Renal cortical epithelial cell (primary cell): ENCODE results near the gene CGNL1. TPM values are rescaled to one million over a fixed set of nuclear protein-coding genes. Genes with fewer than 3 reads are reported as not detected.

Source experiments
- DNase-seq: peaks from one replicate; pipeline ENCODE4 v3.0.0-alpha.2; 2011; ENCODE audit warnings: low read depth
- total RNA-seq: library from RNA; depleted of rRNA; stranded (reverse); fragments of >200 nt; gene quantifications from 2 replicates; pipeline ENCODE4 v1.2.3, GENCODE V29; 2014

Gene CGNL1
- total RNA-seq, 1 donor from 2014 or later: 57.5 TPM

GRCh38 chr15:57496594-57496945, 120.3 kb downstream of the CGNL1 start:
- no peak for DNase-seq

GRCh38 chr15:57496946-57497869, 120.9 kb downstream of the CGNL1 start:
- DNase-seq: no peak

DNA sequence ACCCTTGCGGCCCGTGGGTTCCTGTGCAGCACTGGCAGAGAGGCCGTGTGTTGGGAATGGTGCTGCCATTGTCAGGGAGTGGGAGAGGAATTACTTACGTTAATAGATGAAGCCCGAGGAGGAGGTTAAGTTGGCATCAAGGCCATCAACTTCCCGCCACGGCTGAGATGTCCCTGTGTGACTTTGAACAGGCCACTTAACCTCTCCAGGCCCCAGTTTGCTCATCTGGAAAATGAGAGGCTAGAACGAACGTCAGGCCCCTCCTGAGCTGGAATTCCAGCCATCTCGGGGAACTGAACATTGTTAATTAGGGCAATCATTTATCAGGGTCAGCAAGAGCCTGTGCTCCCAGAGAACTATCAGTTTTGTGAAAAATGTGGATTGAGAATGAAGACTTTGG, 124.0 kb downstream of the CGNL1 start:
- DNase-seq: peak; percentile 82

GRCh38 chr15:57500979-57501576, 124.8 kb downstream of the CGNL1 start:
- DNase-seq: peak; percentile 75

DNA sequence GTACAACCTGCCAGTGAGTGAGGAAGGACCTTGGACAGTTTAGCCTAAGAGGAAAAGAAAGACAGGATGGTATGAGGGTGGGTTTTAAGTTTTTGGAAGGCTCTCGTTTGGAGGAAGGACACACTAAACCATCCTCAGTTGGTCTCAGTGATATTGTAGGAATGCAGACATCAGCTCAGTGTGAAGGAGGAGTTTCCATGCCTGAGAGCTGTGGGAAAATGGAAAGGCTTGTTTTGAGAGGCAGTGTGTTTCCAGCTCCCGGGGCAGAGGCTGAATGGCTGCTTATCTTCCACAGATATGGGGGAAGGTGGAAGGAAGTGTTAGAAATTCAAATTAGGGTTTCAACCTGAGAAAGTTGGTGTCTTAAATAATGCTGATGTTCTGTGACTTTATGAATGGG, 125.8 kb downstream of the CGNL1 start:
- DNase-seq: no peak

DNA sequence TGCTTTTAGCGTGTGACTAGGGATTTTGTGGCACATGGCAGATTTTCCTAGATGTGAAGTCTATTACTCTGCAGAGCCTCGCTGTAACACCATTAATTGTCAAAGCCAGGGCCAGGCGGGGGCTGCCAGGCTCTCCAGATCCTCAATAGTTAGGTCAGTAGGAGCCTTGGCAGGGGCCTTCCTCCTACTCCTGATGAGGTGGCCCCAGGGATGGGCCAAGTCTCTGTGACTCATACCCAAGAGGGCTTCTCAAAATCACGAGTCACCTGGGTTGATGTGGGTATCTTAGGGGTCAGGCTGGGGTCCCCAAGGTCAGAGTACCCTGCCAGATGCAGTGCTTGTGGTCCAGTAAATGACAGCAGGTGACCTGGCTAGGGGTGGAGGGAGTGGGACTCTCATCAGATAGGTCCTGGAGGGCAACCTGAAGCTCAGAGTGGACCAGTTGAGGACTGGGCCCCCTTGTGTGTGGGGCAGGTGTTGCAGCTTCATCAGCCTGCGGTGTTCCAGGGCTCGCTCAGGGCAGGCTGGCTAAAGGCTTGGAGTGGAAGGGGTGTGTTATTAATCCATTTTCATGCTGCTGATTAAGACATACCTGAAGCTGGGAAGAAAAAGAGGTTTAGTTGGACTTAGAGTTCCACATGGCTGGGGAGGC, 126.9 kb downstream of the CGNL1 start:
- DNase-seq: no peak

DNA sequence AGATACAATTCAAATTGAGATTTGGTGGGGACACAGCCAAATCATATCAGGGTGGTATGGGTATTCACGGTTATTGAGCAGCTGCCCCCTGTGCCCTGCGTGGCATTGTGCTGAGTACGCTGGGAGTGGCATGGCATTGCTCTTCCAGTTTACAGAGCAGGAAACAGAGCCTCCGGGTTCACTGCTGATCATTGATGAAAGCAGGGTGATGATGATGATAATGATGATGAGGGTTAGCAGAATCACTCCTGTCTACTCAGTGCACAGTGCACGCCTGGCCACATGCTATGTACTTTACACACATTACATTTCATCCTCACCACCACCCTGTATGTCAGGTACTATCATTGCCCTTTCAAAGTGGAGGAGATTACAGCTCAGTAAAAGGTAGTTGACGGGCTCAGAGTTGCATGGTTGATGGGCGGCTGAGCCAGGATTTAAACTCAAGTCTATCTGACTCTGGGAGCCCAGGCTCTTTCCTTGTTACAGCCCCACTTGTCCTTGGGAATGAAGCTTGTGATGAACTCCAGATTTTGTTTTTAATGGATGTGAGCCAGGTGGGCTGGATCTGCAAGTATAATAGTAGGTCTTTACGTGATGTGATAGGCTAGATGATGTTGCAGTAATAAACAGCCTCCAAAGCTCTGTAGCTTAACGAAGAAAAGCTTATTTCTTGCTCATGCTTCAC, 127.8 kb downstream of the CGNL1 start:
- DNase-seq: peak; percentile 65

DNA sequence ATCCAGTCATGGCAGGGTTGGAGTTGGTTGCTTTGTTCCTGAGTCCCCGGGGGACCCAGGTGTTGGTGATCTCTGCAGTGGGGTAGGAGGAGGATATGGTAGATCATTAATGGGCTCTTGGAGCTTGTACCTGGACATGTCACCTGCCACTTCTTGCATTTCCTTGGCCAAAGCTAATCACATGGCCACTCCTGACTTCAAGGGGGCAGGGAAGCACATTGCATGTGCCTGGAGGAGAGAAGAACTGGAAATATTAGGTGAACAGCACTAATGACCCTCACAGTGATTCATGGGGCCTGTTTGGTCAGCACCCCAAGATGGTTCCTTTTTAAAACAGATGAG, 128.3 kb downstream of the CGNL1 start:
- no peak for DNase-seq

DNA sequence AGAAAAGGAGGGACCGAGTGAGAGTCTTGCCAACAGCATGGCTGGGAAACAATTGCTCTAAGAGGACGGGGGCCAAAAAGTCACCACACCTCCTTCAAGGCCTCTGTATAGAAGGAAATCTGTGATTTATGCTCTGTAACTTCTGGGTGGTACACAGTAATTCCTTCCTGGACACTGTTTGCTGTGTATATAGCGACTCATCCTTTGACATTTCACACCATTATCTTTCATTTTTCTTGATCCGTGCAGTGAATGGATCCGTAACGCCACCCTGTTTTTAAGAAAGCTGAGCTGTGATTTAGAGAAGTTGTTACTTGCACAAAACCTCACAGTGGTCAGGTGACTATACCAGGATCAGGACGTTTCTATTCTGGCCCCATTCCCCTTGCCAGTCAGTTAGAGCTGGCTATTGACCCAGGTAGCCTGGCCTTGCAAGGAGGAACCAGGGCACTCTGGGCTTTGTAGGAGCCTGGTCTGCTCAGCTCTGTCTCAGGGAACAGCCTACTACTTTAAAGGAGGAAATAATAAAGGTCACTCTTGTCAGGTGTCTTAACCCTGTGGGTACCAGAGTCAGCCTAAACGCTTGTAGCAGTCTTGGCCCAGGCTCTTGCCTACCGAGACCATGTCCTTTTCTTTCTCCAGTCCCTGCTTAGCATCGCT, 128.9 kb downstream of the CGNL1 start:
- DNase-seq: peak; percentile 78

- peak; percentile 81 for DNase-seq
Measured at GRCh38 chr15:57505949-57506391, 129.7 kb downstream of the CGNL1 start.

GRCh38 chr15:57506422-57506821, 130.1 kb downstream of the CGNL1 start:
- no peak for DNase-seq

GRCh38 chr15:57507111-57507510, 130.8 kb downstream of the CGNL1 start:
- DNase-seq: no peak

DNA sequence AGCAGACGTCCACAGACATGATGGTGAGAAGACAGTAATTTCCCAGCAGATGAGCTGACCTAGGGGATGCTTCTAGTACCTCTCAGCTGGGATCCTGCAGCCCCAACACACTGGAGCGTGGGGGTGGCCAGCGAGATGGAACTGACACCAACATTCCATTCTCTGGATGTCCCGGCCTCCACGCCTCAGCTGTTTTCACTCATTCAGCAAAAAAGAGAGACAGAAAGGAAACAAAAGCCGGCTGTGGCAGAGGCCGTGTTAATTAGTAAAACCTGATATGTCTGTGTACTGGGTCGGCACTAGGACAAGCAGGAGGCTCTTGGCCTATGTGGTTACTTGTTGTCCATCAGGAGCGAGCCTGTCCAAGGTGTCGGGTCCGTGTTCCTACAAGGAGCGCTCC, 132.8 kb downstream of the CGNL1 start:
- DNase-seq: peak; percentile 84

- DNase-seq: peak; percentile 46
Measured at GRCh38 chr15:57509965-57510364, 133.7 kb downstream of the CGNL1 start.

- DNase-seq: no peak
Measured at GRCh38 chr15:57510647-57511046, 134.3 kb downstream of the CGNL1 start.

GRCh38 chr15:57516327-57517029, 140.2 kb downstream of the CGNL1 start:
- DNase-seq: no peak

DNA sequence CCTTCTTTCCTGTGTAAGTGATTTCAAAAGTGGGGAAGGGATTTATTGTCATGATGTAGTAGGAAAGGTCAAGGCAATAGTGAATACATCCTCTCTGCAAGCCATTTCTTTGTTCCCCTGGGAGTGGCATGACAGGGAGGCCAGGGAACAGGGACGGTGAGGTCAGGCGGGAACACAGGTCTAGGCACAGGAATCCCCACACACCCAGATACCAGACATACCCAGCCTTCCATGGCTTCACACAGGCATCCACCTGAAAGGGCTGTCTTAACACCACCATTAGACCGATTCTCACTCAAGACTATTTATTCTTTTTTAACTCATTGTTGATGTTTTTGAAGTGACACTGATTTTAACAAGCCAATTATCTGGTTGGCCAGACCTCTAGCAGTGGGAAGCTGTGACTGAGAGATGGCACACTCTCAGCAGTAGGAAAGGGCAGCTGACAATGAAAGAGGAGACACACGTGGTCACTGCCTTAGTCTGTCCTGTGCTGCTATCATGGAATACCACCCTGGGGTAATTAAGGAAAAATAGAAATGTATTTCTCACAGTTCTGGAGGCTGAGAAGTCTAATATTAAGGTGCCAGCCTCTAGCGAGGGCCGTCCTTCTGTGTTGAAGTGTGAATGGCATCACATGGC, 140.8 kb downstream of the CGNL1 start:
- no peak for DNase-seq

GRCh38 chr15:57518779-57519405, 142.6 kb downstream of the CGNL1 start:
- no peak for DNase-seq

GRCh38 chr15:57519806-57520205, 143.5 kb downstream of the CGNL1 start:
- no peak for DNase-seq

DNA sequence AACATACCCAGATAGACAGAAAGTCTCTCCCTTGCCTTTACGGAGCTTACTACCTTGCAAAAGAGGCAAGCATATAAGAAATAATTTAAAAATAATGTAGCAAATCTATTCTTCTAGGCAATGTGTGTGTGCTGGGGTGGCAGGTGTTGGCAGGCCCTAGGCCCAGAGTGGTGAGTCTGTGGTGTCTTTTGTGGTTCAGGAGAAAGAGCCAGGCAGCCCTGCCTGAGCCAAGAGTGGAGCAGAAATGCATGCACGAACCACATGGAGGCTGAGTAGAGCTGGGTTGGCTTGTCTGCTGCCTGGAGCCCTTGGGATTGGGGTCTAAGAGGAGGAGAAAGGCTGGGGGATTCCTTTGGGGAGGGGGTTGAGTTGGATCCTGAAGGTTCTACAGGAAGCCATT, 145.2 kb downstream of the CGNL1 start:
- no peak for DNase-seq
